Measurements from ENCODE around the gene PTPRD. TPM values are rescaled to one million over a fixed set of nuclear protein-coding genes. Genes with fewer than 3 reads are reported as not detected.

The PTPRD gene
- total RNA-seq, 1 donor from 2014 or later: 75.7 TPM

DNA sequence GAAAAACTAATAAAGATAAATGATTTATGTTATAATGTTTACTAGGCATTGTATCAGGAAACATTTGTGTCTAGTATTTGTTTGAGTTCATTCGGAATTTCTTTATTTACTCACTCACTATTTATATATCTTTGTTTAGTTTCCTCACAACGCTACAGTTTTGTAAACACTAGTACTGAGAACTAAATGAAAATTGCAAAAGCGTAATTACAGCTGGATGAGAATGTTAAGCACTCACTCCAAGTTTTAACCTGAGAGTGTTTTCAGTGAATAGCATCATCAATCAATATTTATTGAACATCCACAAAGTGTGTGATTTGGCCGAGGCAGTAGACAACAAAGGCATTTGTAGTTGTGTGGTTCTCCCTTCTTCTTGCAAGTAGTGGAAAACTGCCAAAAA lies 1843.6 kb downstream of the PTPRD start:
- Histone ChIP-seq H3K27ac (ENCODE audit: low read depth, low read length) (no peak overlapping the region), H3K4me3 (ENCODE audit: low read length in 3 of 3) (no peak overlapping the region), H3K9ac (ENCODE audit: low read depth in 1 of 3, low read length in 3 of 3) (no peak overlapping the region), H3K27me3 (ENCODE audit: control insufficient read depth in 3 of 3, insufficient read depth in 3 of 3, low read length in 3 of 3) (no peaks in the 10 kb centered on the region), H3K9me3 (ENCODE audit: control insufficient read depth in 3 of 3, low read length in 3 of 3) (no peaks in the 10 kb centered on the region), H3K36me3 (ENCODE audit: control insufficient read depth in 3 of 3, insufficient read depth in 3 of 3, low read length in 3 of 3) (no peaks in the 10 kb centered on the region), H3K4me1 (ENCODE audit: control insufficient read depth in 3 of 3, insufficient read depth in 3 of 3, low read length in 3 of 3) (no peaks in the 10 kb centered on the region)

GRCh38 chr9:8766096-8766495 lies 1846.7 kb downstream of the PTPRD start:
- Histone ChIP-seq H3K27me3 (ENCODE audit: control insufficient read depth in 3 of 3, insufficient read depth in 3 of 3, low read length in 3 of 3) (no peaks in the 10 kb centered on the region), H3K36me3 (ENCODE audit: control insufficient read depth in 3 of 3, insufficient read depth in 3 of 3, low read length in 3 of 3) (no peaks in the 10 kb centered on the region), H3K4me1 (ENCODE audit: control insufficient read depth in 3 of 3, insufficient read depth in 3 of 3, low read length in 3 of 3) (no peaks in the 10 kb centered on the region), H3K27ac (ENCODE audit: low read depth, low read length) (no peak overlapping the region), H3K9ac (ENCODE audit: low read depth in 1 of 3, low read length in 3 of 3) (no peak overlapping the region), H3K9me3 (ENCODE audit: control insufficient read depth in 3 of 3, low read length in 3 of 3) (no peaks in the 10 kb centered on the region), H3K4me3 (ENCODE audit: low read length in 3 of 3) (no peak overlapping the region)

- Histone ChIP-seq H3K9me3 (ENCODE audit: control insufficient read depth in 3 of 3, low read length in 3 of 3) (no peaks in the 10 kb centered on the region), H3K4me1 (ENCODE audit: control insufficient read depth in 3 of 3, insufficient read depth in 3 of 3, low read length in 3 of 3) (no peaks in the 10 kb centered on the region), H3K27me3 (ENCODE audit: control insufficient read depth in 3 of 3, insufficient read depth in 3 of 3, low read length in 3 of 3) (no peaks in the 10 kb centered on the region), H3K4me3 (ENCODE audit: low read length in 3 of 3) (no peak overlapping the region), H3K9ac (ENCODE audit: low read depth in 1 of 3, low read length in 3 of 3) (no peak overlapping the region), H3K27ac (ENCODE audit: low read depth, low read length) (no peak overlapping the region), H3K36me3 (ENCODE audit: control insufficient read depth in 3 of 3, insufficient read depth in 3 of 3, low read length in 3 of 3) (no peaks in the 10 kb centered on the region)
These were observed 1848.8 kb downstream of the PTPRD start for GRCh38 chr9:8764051-8764450.

DNA sequence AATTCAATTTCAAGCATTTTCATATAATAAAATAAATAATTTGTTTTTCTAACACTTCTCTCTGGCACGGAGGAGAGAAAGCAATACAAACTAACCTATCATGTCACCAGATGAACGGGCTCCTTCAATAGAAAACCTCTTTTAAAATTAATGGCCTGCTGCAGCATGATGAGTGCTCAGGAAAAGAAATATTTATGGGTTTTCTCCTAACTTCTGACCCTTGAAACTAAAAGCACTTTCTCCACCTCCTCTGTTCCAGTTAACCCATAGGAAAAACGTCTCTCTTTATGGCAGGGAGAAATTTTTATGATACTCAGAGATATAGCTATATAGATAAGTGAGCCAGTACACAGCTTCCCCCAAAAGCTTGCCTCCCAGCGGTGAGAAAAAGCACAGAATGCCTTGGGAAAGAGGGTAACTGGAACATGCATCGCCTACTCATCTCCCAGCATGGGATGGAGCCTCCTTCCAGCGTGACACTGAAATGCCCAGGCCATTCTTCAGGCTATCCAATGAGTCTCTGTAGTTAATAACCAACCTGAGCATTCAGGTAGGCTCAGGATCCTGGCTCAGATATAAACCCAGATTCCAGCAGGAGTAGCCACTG lies 1850.2 kb downstream of the PTPRD start:
- Histone ChIP-seq H3K4me3 (ENCODE audit: low read length in 3 of 3) (no peak overlapping the region), H3K36me3 (ENCODE audit: control insufficient read depth in 3 of 3, insufficient read depth in 3 of 3, low read length in 3 of 3) (no peaks in the 10 kb centered on the region), H3K27ac (ENCODE audit: low read depth, low read length) (no peak overlapping the region), H3K4me1 (ENCODE audit: control insufficient read depth in 3 of 3, insufficient read depth in 3 of 3, low read length in 3 of 3) (no peaks in the 10 kb centered on the region), H3K27me3 (ENCODE audit: control insufficient read depth in 3 of 3, insufficient read depth in 3 of 3, low read length in 3 of 3) (no peaks in the 10 kb centered on the region), H3K9ac (ENCODE audit: low read depth in 1 of 3, low read length in 3 of 3) (no peak overlapping the region), H3K9me3 (ENCODE audit: control insufficient read depth in 3 of 3, low read length in 3 of 3) (no peaks in the 10 kb centered on the region)

DNA sequence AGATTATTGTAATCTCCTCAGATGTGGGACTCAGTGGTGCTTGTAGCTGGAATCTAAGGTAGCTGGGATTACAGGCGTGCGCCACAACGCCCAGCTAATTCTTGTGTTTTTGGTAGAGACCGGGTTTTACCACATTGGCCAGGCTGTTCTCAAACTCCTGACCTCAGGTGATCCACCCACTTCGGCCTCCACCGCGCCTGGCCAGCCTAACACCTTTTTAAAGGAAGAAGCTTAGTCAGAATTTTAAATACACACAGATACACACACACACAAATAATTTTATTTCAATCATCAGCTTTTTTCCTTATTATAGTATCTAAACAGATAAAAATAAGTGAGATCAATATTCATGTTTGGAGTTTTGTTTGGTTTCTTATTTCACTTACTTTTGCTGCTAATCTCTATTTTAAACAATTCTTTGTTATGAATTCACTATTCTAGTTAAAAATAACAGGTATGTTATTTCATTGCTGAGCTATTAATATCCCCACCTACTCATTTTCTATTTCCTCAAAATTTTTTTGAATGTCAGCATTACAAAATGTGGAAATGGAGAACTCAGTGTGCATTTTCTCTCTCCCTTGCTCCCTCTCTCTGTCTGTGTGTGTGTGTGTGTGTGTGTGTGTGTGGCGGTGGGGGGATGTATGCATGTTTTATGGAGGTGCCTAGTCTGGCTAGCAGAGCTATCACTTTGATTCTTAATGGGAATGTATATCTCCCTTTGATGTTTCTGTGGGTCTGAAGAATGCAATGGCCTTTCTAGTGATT lies 1852.6 kb downstream of the PTPRD start:
- Histone ChIP-seq H3K36me3 (ENCODE audit: control insufficient read depth in 3 of 3, insufficient read depth in 3 of 3, low read length in 3 of 3) (no peaks in the 10 kb centered on the region), H3K9me3 (ENCODE audit: control insufficient read depth in 3 of 3, low read length in 3 of 3) (no peaks in the 10 kb centered on the region), H3K4me3 (ENCODE audit: low read length in 3 of 3) (no peak overlapping the region), H3K27ac (ENCODE audit: low read depth, low read length) (no peak overlapping the region), H3K9ac (ENCODE audit: low read depth in 1 of 3, low read length in 3 of 3) (no peak overlapping the region), H3K27me3 (ENCODE audit: control insufficient read depth in 3 of 3, insufficient read depth in 3 of 3, low read length in 3 of 3) (no peaks in the 10 kb centered on the region), H3K4me1 (ENCODE audit: control insufficient read depth in 3 of 3, insufficient read depth in 3 of 3, low read length in 3 of 3) (no peaks in the 10 kb centered on the region)

- H3K9me3 ChIP-seq (ENCODE audit: control insufficient read depth in 3 of 3, low read length in 3 of 3): no peaks in the 10 kb centered on the region
- H3K4me3 ChIP-seq (ENCODE audit: low read length in 3 of 3): no peak overlapping the region
- H3K27ac ChIP-seq (ENCODE audit: low read depth, low read length): no peak overlapping the region
- no peak overlapping the region for H3K9ac ChIP-seq (ENCODE audit: low read depth in 1 of 3, low read length in 3 of 3)
- H3K27me3 ChIP-seq (ENCODE audit: control insufficient read depth in 3 of 3, insufficient read depth in 3 of 3, low read length in 3 of 3): no peaks in the 10 kb centered on the region
- H3K4me1 ChIP-seq (ENCODE audit: control insufficient read depth in 3 of 3, insufficient read depth in 3 of 3, low read length in 3 of 3): no peaks in the 10 kb centered on the region
- no peaks in the 10 kb centered on the region for H3K36me3 ChIP-seq (ENCODE audit: control insufficient read depth in 3 of 3, insufficient read depth in 3 of 3, low read length in 3 of 3)
These were observed 1854.9 kb downstream of the PTPRD start for GRCh38 chr9:8757881-8758280.

GRCh38 chr9:8754751-8755150 lies 1858.1 kb downstream of the PTPRD start:
- Histone ChIP-seq H3K9ac (ENCODE audit: low read depth in 1 of 3, low read length in 3 of 3) (no peak overlapping the region), H3K36me3 (ENCODE audit: control insufficient read depth in 3 of 3, insufficient read depth in 3 of 3, low read length in 3 of 3) (no peaks in the 10 kb centered on the region), H3K9me3 (ENCODE audit: control insufficient read depth in 3 of 3, low read length in 3 of 3) (no peaks in the 10 kb centered on the region), H3K4me3 (ENCODE audit: low read length in 3 of 3) (no peak overlapping the region), H3K27ac (ENCODE audit: low read depth, low read length) (no peak overlapping the region), H3K27me3 (ENCODE audit: control insufficient read depth in 3 of 3, insufficient read depth in 3 of 3, low read length in 3 of 3) (no peaks in the 10 kb centered on the region), H3K4me1 (ENCODE audit: control insufficient read depth in 3 of 3, insufficient read depth in 3 of 3, low read length in 3 of 3) (peaks cover 0 to 3% (median 0%) of the 10 kb centered on the region in 3 donors)

DNA sequence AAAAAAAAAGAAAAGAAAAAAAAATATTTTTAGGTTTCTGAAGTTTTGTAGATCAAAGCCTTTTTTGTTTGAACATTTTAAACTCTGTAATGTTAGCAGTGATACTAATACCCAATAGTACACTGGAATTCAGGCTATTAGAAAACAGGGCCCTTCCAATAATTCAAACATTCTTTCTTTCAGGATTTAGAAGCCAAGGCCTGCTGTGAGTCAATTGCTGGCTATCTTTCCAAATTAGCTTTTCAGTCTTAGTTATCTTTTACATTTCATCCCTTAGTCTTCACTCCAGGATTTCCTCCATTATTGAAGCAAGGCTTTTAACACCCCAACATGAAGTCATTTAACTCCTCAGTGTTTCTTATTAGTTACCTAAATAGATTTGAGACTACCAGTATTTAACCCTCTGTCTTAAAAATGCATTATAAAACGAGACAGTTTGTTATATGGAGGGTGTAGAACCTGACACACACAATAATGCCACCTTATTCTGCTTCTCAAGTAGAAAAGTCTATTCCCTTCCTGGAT lies 1861.3 kb downstream of the PTPRD start:
- no peaks in the 10 kb centered on the region for H3K36me3 ChIP-seq (ENCODE audit: control insufficient read depth in 3 of 3, insufficient read depth in 3 of 3, low read length in 3 of 3)
- no peak overlapping the region for H3K27ac ChIP-seq (ENCODE audit: low read depth, low read length)
- H3K4me1 ChIP-seq (ENCODE audit: control insufficient read depth in 3 of 3, insufficient read depth in 3 of 3, low read length in 3 of 3): peaks cover 0 to 3% (median 0%) of the 10 kb centered on the region in 3 donors
- H3K27me3 ChIP-seq (ENCODE audit: control insufficient read depth in 3 of 3, insufficient read depth in 3 of 3, low read length in 3 of 3): no peaks in the 10 kb centered on the region
- no peak overlapping the region for H3K9ac ChIP-seq (ENCODE audit: low read depth in 1 of 3, low read length in 3 of 3)
- no peak overlapping the region for H3K4me3 ChIP-seq (ENCODE audit: low read length in 3 of 3)
- H3K9me3 ChIP-seq (ENCODE audit: control insufficient read depth in 3 of 3, low read length in 3 of 3): no peaks in the 10 kb centered on the region

DNA sequence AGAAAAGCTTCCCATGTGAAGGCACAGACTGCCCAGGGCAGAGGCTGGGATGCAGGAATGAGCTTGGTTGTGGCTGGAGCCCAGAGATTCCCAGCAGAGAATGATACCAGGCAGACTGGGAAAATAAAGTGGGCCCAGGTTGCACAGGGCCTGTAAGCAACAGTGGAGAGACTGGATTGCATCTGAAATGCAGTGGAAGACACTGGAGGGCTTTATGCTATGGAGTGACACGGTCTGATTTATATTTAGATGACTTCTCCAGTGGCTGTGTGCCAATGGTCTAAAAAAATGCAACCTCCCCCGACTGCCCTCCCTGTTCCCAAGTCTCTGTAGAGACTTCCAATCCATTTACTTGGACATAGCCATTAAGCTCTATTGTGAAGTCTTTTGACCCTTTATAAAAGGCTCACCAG lies 1862.2 kb downstream of the PTPRD start:
- Histone ChIP-seq H3K36me3 (ENCODE audit: control insufficient read depth in 3 of 3, insufficient read depth in 3 of 3, low read length in 3 of 3) (no peaks in the 10 kb centered on the region), H3K27ac (ENCODE audit: low read depth, low read length) (no peak overlapping the region), H3K4me3 (ENCODE audit: low read length in 3 of 3) (no peak overlapping the region), H3K9me3 (ENCODE audit: control insufficient read depth in 3 of 3, low read length in 3 of 3) (no peaks in the 10 kb centered on the region), H3K9ac (ENCODE audit: low read depth in 1 of 3, low read length in 3 of 3) (no peak overlapping the region), H3K27me3 (ENCODE audit: control insufficient read depth in 3 of 3, insufficient read depth in 3 of 3, low read length in 3 of 3) (no peaks in the 10 kb centered on the region), H3K4me1 (ENCODE audit: control insufficient read depth in 3 of 3, insufficient read depth in 3 of 3, low read length in 3 of 3) (peaks cover 0 to 3% (median 0%) of the 10 kb centered on the region in 3 donors)

- H3K9me3 ChIP-seq (ENCODE audit: control insufficient read depth in 3 of 3, low read length in 3 of 3): no peaks in the 10 kb centered on the region
- H3K4me1 ChIP-seq (ENCODE audit: control insufficient read depth in 3 of 3, insufficient read depth in 3 of 3, low read length in 3 of 3): no peaks in the 10 kb centered on the region
- H3K36me3 ChIP-seq (ENCODE audit: control insufficient read depth in 3 of 3, insufficient read depth in 3 of 3, low read length in 3 of 3): no peaks in the 10 kb centered on the region
- H3K27me3 ChIP-seq (ENCODE audit: control insufficient read depth in 3 of 3, insufficient read depth in 3 of 3, low read length in 3 of 3): no peaks in the 10 kb centered on the region
- no peak overlapping the region for H3K9ac ChIP-seq (ENCODE audit: low read depth in 1 of 3, low read length in 3 of 3)
- no peak overlapping the region for H3K27ac ChIP-seq (ENCODE audit: low read depth, low read length)
- H3K4me3 ChIP-seq (ENCODE audit: low read length in 3 of 3): no peak overlapping the region
These were observed 1867.5 kb downstream of the PTPRD start for GRCh38 chr9:8745347-8745746.
